ENCODE measurements around the gene ZKSCAN5. TPM values are rescaled to one million over a fixed set of nuclear protein-coding genes. Genes with fewer than 3 reads are reported as not detected.

The ZKSCAN5 gene
- total RNA-seq, 1 experiment from 2014 or later: 13.2 TPM

DNA sequence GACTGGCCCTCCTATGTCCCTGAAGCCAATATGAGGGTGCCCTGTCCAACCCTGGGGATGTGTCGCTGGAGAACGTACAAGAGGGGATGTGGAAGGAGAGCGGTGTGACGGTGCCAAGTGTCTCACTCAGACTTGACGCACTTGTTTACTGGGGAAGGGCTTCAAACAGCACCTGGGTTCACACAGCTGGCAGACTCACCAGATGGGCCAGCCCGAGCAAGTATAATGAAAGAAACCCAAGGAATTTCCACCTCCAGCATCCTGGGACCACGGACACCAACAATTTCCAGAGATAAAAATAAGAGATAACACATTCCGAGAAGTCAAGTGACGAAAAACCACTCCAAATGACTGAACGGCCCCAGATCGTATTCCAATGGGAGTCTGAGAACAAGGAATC is 43.8 kb upstream of the ZKSCAN5 start:
- Histone ChIP-seq H3K4me2 (no peak overlapping the region), H2AFZ (no peak overlapping the region), H3K79me2 (ENCODE audit: low read depth) (peaks cover 69% of the 10 kb centered on the region), H4K20me1 (ENCODE audit: insufficient read depth) (peaks cover 43% of the 10 kb centered on the region), H3F3A (ENCODE audit: insufficient read depth, low read depth) (peaks cover 27% of the 10 kb centered on the region; the same call in 1 of the 2 replicates), H3K4me1 (replicated peaks; ENCODE audit: insufficient read depth) (peaks cover 8% of the 10 kb centered on the region), H3K36me3 (ENCODE audit: low read depth) (peaks cover 23% of the 10 kb centered on the region; the same call in 1 of the 2 replicates), H3K27me3 (ENCODE audit: insufficient read depth, low read depth) (no peaks in the 10 kb centered on the region), H3K4me3 (no peak overlapping the region), H3K9me3 (ENCODE audit: insufficient read depth, low read depth) (no peaks in the 10 kb centered on the region), H3K9me2 (ENCODE audit: insufficient read depth) (no peaks in the 10 kb centered on the region), H3K27ac (no peak overlapping the region)
- intact Hi-C loops (cut with micrococcal nuclease; ENCODE audit: unreplicated experiment): no loop called here
- ChIA-PET POLR2A (ENCODE audit: unreplicated experiment) (no interaction called here), CTCF (no interaction called here)
- no peak for DNase-seq
- TF ChIP-seq EZH2 (IDR thresholded peaks at IDR 0.05; ENCODE audit: low read depth): no peak
- TF ChIP-seq, protein P1, sequence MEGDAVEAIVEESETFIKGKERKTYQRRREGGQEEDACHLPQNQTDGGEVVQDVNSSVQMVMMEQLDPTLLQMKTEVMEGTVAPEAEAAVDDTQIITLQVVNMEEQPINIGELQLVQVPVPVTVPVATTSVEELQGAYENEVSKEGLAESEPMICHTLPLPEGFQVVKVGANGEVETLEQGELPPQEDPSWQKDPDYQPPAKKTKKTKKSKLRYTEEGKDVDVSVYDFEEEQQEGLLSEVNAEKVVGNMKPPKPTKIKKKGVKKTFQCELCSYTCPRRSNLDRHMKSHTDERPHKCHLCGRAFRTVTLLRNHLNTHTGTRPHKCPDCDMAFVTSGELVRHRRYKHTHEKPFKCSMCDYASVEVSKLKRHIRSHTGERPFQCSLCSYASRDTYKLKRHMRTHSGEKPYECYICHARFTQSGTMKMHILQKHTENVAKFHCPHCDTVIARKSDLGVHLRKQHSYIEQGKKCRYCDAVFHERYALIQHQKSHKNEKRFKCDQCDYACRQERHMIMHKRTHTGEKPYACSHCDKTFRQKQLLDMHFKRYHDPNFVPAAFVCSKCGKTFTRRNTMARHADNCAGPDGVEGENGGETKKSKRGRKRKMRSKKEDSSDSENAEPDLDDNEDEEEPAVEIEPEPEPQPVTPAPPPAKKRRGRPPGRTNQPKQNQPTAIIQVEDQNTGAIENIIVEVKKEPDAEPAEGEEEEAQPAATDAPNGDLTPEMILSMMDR (conservative IDR thresholded peaks at IDR 0.05): no peak
- no TSS peak for BruUV-seq (replicated peaks)

DNA sequence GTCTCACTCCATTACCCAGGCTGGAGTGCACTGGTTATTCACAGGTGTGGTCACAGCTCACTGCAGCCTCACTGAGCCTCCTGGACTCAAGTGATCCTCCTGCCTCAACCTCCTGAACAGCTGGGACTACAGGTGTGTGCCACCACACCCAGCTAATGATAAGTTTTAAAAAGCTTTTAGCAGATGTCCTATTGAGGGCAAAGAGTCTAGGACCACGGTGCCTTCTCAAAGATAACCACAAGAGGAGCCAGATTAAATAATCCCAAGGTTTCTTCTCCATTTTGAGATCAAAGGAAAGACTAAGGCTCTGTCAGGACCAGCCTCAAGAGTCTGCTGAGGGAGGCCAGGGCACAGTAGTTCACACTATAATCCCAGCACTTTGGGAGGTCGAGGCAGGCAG is 43.2 kb upstream of the ZKSCAN5 start:
- no peaks in the 10 kb centered on the region for H3K9me3 ChIP-seq (ENCODE audit: insufficient read depth, low read depth)
- DNase-seq: no peak
- no peak overlapping the region for H3K4me3 ChIP-seq
- H3K36me3 ChIP-seq (ENCODE audit: low read depth): peaks cover 23% of the 10 kb centered on the region; the same call in 1 of the 2 replicates
- intact Hi-C loops (cut with micrococcal nuclease; ENCODE audit: unreplicated experiment): no loop called here
- H3F3A ChIP-seq (ENCODE audit: insufficient read depth, low read depth): peaks cover 27% of the 10 kb centered on the region; the same call in 1 of the 2 replicates
- H3K4me2 ChIP-seq: no peak overlapping the region
- H4K20me1 ChIP-seq (ENCODE audit: insufficient read depth): peaks cover 43% of the 10 kb centered on the region
- H3K79me2 ChIP-seq (ENCODE audit: low read depth): peaks cover 75% of the 10 kb centered on the region
- TF ChIP-seq, protein P1 (conservative IDR thresholded peaks at IDR 0.05): no peak
- no peak for TF ChIP-seq EZH2 (IDR thresholded peaks at IDR 0.05; ENCODE audit: low read depth)
- no peak overlapping the region for H2AFZ ChIP-seq
- CTCF ChIA-PET: no interaction called here
- H3K4me1 ChIP-seq (replicated peaks; ENCODE audit: insufficient read depth): peaks cover 8% of the 10 kb centered on the region
- H3K27me3 ChIP-seq (ENCODE audit: insufficient read depth, low read depth): no peaks in the 10 kb centered on the region
- POLR2A ChIA-PET (ENCODE audit: unreplicated experiment): no interaction called here
- H3K9me2 ChIP-seq (ENCODE audit: insufficient read depth): no peaks in the 10 kb centered on the region
- H3K27ac ChIP-seq: no peak overlapping the region
- no TSS peak for BruUV-seq (replicated peaks)

DNA sequence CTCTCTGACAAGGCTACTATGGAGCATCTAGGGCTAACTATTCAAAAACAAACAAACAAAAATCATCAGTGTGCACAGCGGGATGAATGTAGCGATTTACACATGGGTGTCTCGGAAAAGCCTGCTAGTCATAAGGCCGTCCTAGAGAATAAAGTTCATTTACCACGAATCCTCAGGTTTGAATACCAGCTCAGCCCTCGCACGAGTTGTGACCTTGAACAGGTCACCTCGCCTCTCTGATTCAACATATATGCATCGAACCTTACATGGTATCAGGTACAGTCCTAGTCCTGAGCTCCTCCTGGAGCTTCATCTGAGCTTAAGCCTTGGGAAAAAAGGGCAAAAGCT is 39.1 kb upstream of the ZKSCAN5 start:
- POLR2A ChIA-PET (ENCODE audit: unreplicated experiment): interaction anchor here (0.5 to 1.0 kb wide), 2 partner anchors 56 to 454 kb away, joined by 3 to 6 read pairs; no protein-coding TSS in a partner anchor
- peaks cover 15% of the 10 kb centered on the region for H3F3A ChIP-seq (ENCODE audit: insufficient read depth, low read depth)
- CTCF ChIA-PET: interaction anchor here (0.6 kb wide), 1 partner anchor 547 kb away, joined by 3 read pairs; no protein-coding TSS in a partner anchor
- H3K4me1 ChIP-seq (replicated peaks; ENCODE audit: insufficient read depth): peaks cover 12% of the 10 kb centered on the region
- peaks cover 13% of the 10 kb centered on the region for H4K20me1 ChIP-seq (ENCODE audit: insufficient read depth)
- H3K27me3 ChIP-seq (ENCODE audit: insufficient read depth, low read depth): no peaks in the 10 kb centered on the region
- peak overlapping the region; percentile 98 for H3K4me2 ChIP-seq
- TF ChIP-seq EZH2 (IDR thresholded peaks at IDR 0.05; ENCODE audit: low read depth): no peak
- TF ChIP-seq, protein P1 (conservative IDR thresholded peaks at IDR 0.05): no peak
- no peaks in the 10 kb centered on the region for H3K9me3 ChIP-seq (ENCODE audit: insufficient read depth, low read depth)
- peak overlapping the region; percentile 62 for H3K27ac ChIP-seq
- H3K79me2 ChIP-seq (ENCODE audit: low read depth): peaks cover 61% of the 10 kb centered on the region
- intact Hi-C loops (cut with micrococcal nuclease; ENCODE audit: unreplicated experiment): no loop called here
- H3K9me2 ChIP-seq (ENCODE audit: insufficient read depth): no peaks in the 10 kb centered on the region
- peak overlapping the region; percentile 92 for H2AFZ ChIP-seq
- H3K4me3 ChIP-seq: peak overlapping the region; percentile 74
- no peak for DNase-seq
- TSS peak; percentile 45 for BruUV-seq (replicated peaks)
- peaks cover 14% of the 10 kb centered on the region; the same call in 1 of the 2 replicates for H3K36me3 ChIP-seq (ENCODE audit: low read depth)
